ENCODE results near the gene RHOT2.

DNA sequence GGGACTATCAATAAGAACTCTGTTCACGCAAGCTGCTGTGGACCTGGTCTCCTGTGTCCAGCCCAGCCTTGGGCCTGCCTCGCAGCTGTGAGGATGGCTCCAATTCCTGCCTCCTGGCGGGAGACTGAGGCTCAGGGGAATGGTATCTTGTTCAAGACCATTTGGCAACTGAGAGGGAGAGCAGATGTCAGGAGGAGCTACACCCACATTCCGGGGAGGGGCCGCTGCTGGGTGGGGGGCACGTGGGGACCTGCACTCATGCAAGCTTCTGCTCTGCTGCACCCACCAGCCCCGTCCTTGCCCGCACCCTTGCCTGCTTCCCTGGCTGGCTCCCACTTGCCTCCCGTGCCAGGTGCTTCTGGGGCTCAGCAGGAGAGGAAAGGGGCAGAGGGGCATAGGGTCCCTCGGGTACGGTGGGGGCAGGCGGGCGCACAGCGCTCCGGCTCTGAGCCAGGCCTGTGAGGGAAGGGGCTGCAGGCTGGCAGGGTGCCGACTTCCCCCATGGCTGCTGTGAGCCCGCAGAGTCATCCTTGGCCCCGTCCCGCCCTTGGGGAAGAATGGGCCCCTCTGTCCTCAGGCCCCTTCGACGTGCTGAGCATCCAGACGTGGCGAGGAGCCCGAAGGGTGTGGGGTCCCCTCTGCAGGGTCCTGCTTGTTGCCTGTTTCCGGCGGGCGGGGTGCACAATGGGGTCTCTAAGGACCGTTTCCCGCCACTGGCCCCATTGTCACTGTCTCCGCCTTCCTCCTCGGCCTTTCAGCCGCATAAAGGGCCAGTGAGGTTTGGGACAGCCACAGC, 49.7 kb downstream of the RHOT2 start:
- TF ChIP-seq, protein P1, sequence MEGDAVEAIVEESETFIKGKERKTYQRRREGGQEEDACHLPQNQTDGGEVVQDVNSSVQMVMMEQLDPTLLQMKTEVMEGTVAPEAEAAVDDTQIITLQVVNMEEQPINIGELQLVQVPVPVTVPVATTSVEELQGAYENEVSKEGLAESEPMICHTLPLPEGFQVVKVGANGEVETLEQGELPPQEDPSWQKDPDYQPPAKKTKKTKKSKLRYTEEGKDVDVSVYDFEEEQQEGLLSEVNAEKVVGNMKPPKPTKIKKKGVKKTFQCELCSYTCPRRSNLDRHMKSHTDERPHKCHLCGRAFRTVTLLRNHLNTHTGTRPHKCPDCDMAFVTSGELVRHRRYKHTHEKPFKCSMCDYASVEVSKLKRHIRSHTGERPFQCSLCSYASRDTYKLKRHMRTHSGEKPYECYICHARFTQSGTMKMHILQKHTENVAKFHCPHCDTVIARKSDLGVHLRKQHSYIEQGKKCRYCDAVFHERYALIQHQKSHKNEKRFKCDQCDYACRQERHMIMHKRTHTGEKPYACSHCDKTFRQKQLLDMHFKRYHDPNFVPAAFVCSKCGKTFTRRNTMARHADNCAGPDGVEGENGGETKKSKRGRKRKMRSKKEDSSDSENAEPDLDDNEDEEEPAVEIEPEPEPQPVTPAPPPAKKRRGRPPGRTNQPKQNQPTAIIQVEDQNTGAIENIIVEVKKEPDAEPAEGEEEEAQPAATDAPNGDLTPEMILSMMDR (IDR thresholded peaks at IDR 0.05), result no peak
- TF ChIP-seq POLR2A (IDR thresholded peaks at IDR 0.05), result no peak
- TF ChIP-seq EP300 (IDR thresholded peaks at IDR 0.05), result no peak
